GM12865 (cell line): ENCODE results near the gene GRAMD4.

Experiments used
- DNase-seq: peaks from one replicate; pipeline ENCODE4 v3.0.0; 2010; ENCODE audit warnings: low read depth
- H3K4me3 ChIP-seq: 2 replicates; pipeline ENCODE4 v1.5.1; 2011; ENCODE audit warnings: mild to moderate bottlenecking, low read depth, low read length, control low read depth
- CTCF ChIP-seq: IDR thresholded peaks from 2 replicates; pipeline ENCODE4 v1.5.1; 2011; ENCODE audit warnings: low read length, control low read depth, low read depth, inconsistent platforms; ENCODE audit not compliant: insufficient read depth; ENCODE audit errors: missing control alignments

GRAMD4 gene

GRCh38 chr22:46626911-46627805 lies 7.0 kb downstream of the GRAMD4 start:
- TF ChIP-seq CTCF: no peak
- DNase-seq: no peak

GRCh38 chr22:46627806-46628482 lies 7.8 kb downstream of the GRAMD4 start:
- no peak for DNase-seq
- H3K4me3 ChIP-seq: no peak overlapping the region
- no peak for TF ChIP-seq CTCF

More at GRCh38 chr22:46626911-46627805, 7.0 kb downstream of the GRAMD4 start:
- H3K4me3 ChIP-seq: no peak overlapping the region

GRCh38 chr22:46628756-46629155 lies 8.6 kb downstream of the GRAMD4 start:
- TF ChIP-seq CTCF: no peak
- no peak for DNase-seq
- no peak overlapping the region for H3K4me3 ChIP-seq

- TF ChIP-seq CTCF: no peak
These were observed 9.1 kb downstream of the GRAMD4 start for GRCh38 chr22:46629291-46629690.

GRCh38 chr22:46631113-46631512 lies 10.9 kb downstream of the GRAMD4 start:
- no peak for TF ChIP-seq CTCF
- DNase-seq: no peak

More at GRCh38 chr22:46629291-46629690, 9.1 kb downstream of the GRAMD4 start:
- H3K4me3 ChIP-seq: no peak overlapping the region
- no peak for DNase-seq

GRCh38 chr22:46632646-46633249 lies 12.6 kb downstream of the GRAMD4 start:
- no peak overlapping the region for H3K4me3 ChIP-seq
- TF ChIP-seq CTCF: no peak
- DNase-seq: no peak

More at GRCh38 chr22:46631113-46631512, 10.9 kb downstream of the GRAMD4 start:
- H3K4me3 ChIP-seq: no peak overlapping the region
